ENCODE measurements around the gene ZBTB38. TPM values are rescaled to one million over a fixed set of nuclear protein-coding genes. Genes with fewer than 3 reads are reported as not detected.
A peak's percentile ranks its signal among the peaks of the same experiment; 100 is the strongest.

ZBTB38 gene
- total RNA-seq, 2 donors from 2014 or later, result 27.3 to 28.2 TPM

DNA sequence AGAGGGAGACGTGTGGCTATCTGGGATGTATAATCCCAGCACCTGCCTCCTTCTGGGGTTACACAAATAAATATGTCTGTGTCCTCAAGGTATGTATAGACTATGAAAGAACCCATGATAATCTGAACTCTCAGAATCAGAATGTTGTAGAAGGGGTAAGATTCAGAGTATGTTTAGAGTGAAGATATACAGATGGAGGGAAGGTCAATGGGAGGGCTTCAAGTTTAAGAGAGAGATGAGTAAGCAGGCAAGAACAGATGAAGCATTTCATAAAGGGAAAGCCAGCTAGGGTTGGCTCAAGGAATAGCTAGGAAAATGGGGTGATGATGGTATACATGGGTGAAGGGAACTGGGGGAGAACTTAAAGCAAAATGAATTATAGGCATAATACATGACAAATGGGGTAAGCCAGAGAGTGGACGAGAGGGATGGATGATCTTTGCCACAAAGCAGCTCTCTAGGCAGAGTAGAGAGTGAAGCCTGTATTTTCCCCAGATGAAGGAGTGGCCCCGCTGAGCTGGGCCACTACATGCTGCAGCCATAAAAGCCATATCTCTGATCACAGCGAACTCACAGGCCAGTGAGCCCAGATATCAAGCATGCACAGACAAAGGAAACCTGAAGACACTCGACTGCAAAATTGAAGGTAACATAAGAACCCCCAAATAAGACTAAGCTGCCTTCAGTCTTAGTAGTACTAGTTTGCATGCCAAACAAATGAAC lies 15.9 kb upstream of the ZBTB38 start:
- peaks cover 3% of the 10 kb centered on the region for H3K9me3 ChIP-seq (ENCODE audit: control insufficient read depth, low read length)
- peaks cover 37% of the 10 kb centered on the region for H3K4me1 ChIP-seq (ENCODE audit: control insufficient read depth, insufficient read depth, low read length)
- 88 to 93% methylated on average over 5 of the region's 5 CpGs for WGBS, 2 experiments (ENCODE audit: insufficient coverage in 1 of 2, insufficient read length in 1 of 2)
- Mint-ChIP-seq H3K36me3 (ENCODE audit: low read depth) (no peaks in the 10 kb centered on the region), H3K9me3 (no peaks in the 10 kb centered on the region), H3K4me1 (peaks cover 66% of the 10 kb centered on the region), H3K27me3 (ENCODE audit: insufficient read depth) (peaks cover 22% of the 10 kb centered on the region), H3K27ac (no peak overlapping the region), H3K4me3 (no peak overlapping the region)
- no peaks in the 10 kb centered on the region for H3K27me3 ChIP-seq (ENCODE audit: control insufficient read depth, insufficient read depth, low read length, poor library complexity, severe bottlenecking)
- DNase-seq, result no peak
- H3K4me3 ChIP-seq (ENCODE audit: low read length), result no peak overlapping the region
- no peak overlapping the region for H3K9ac ChIP-seq (ENCODE audit: extremely low read depth, low read length, poor library complexity, severe bottlenecking)
- H3K36me3 ChIP-seq (ENCODE audit: control insufficient read depth, insufficient read depth, low read length), result no peaks in the 10 kb centered on the region
- TF ChIP-seq, protein P1, sequence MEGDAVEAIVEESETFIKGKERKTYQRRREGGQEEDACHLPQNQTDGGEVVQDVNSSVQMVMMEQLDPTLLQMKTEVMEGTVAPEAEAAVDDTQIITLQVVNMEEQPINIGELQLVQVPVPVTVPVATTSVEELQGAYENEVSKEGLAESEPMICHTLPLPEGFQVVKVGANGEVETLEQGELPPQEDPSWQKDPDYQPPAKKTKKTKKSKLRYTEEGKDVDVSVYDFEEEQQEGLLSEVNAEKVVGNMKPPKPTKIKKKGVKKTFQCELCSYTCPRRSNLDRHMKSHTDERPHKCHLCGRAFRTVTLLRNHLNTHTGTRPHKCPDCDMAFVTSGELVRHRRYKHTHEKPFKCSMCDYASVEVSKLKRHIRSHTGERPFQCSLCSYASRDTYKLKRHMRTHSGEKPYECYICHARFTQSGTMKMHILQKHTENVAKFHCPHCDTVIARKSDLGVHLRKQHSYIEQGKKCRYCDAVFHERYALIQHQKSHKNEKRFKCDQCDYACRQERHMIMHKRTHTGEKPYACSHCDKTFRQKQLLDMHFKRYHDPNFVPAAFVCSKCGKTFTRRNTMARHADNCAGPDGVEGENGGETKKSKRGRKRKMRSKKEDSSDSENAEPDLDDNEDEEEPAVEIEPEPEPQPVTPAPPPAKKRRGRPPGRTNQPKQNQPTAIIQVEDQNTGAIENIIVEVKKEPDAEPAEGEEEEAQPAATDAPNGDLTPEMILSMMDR (conservative IDR thresholded peaks at IDR 0.05), result no peak
- H3K27ac ChIP-seq (ENCODE audit: low read depth, low read length), result no peak overlapping the region

DNA sequence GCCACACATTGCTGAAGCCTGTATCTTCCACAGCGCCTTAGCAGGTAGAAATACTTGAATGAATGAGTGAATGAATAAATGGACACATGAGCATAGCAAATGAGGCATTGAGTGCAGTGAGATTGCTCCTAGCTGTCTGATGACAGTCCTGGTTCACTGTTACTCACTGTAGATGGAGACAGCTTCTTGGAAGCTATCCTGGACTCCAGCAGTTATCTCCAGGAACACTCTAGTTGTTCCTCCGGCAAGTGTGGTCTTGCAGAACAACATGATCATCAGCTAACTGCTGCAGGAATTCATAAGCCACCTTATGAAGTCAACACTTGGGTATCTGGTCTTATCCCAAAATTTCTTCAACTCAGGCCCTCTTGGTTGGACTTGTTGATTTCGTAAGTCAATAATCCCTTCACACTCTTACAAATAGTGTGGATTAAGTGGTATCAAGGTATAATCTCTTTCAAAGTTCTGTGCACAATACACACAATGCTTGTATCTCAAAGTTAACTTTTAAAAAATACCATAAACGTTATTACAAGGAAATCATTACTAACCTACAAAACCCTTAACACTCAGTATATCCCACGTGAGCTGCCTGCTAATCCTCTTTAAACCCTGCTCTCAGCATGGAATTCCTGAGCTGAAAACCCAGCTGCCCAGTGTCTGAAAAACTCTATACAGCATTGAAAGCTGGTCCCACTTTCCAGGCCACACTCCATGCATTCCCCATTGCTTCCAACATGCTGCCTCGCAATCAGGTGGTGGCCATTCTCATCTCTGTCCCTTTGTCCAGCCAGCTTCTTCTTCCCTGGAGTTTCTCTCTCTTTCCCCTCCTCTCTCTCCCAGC lies 14.4 kb upstream of the ZBTB38 start:
- DNase-seq, result peak; percentile 49

DNA sequence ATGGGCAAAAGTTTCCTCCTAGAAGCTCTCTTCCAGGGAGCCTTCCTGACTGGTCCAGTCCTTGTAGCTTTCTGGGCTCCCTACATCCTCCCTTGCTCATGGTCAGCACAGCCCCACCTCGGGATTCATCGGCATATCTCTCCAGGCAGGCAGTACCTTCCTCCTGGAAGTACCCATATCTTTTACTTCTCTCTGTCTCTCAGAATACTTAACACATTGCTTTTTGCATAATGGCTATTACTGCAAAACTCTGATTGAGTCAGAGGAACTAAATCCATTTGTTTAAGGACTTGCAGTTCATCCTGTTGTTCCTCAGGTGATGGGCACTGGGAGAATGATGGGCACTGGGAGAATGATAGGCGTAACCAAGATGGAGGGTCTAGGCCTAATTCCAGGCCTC lies 13.8 kb upstream of the ZBTB38 start:
- peak overlapping the region; percentile 77 for H3K27ac Mint-ChIP-seq
- peaks cover 22% of the 10 kb centered on the region for H3K27me3 Mint-ChIP-seq (ENCODE audit: insufficient read depth)
- WGBS, 2 experiments (ENCODE audit: insufficient coverage in 1 of 2, insufficient read length in 1 of 2), result 97 to 100% methylated on average over 3 of the region's 3 CpGs

More for the DNA sequence above, 14.4 kb upstream of the ZBTB38 start:
- Mint-ChIP-seq H3K4me3 (no peak overlapping the region), H3K36me3 (ENCODE audit: low read depth) (no peaks in the 10 kb centered on the region), H3K27me3 (ENCODE audit: insufficient read depth) (peaks cover 22% of the 10 kb centered on the region), H3K27ac (peak overlapping the region; percentile 77), H3K9me3 (no peaks in the 10 kb centered on the region), H3K4me1 (peaks cover 54% of the 10 kb centered on the region)
- H3K9ac ChIP-seq (ENCODE audit: extremely low read depth, low read length, poor library complexity, severe bottlenecking), result no peak overlapping the region
- H3K4me1 ChIP-seq (ENCODE audit: control insufficient read depth, insufficient read depth, low read length), result peaks cover 30% of the 10 kb centered on the region
- H3K4me3 ChIP-seq (ENCODE audit: low read length), result no peak overlapping the region
- H3K9me3 ChIP-seq (ENCODE audit: control insufficient read depth, low read length), result peaks cover 3% of the 10 kb centered on the region
- TF ChIP-seq, protein P1 (conservative IDR thresholded peaks at IDR 0.05), result no peak
- no peaks in the 10 kb centered on the region for H3K27me3 ChIP-seq (ENCODE audit: control insufficient read depth, insufficient read depth, low read length, poor library complexity, severe bottlenecking)
- H3K27ac ChIP-seq (ENCODE audit: low read depth, low read length), result no peak overlapping the region
- 80 to 95% methylated on average over 4 to 6 of the region's 6 CpGs for WGBS, 2 experiments (ENCODE audit: insufficient coverage in 1 of 2, insufficient read length in 1 of 2)
- no peaks in the 10 kb centered on the region for H3K36me3 ChIP-seq (ENCODE audit: control insufficient read depth, insufficient read depth, low read length)

More for the DNA sequence above, 13.8 kb upstream of the ZBTB38 start:
- Mint-ChIP-seq H3K4me1 (peaks cover 48% of the 10 kb centered on the region), H3K36me3 (ENCODE audit: low read depth) (no peaks in the 10 kb centered on the region), H3K9me3 (no peaks in the 10 kb centered on the region), H3K4me3 (no peak overlapping the region)
- Histone ChIP-seq H3K27ac (ENCODE audit: low read depth, low read length) (no peak overlapping the region), H3K4me1 (ENCODE audit: control insufficient read depth, insufficient read depth, low read length) (peaks cover 26% of the 10 kb centered on the region), H3K27me3 (ENCODE audit: control insufficient read depth, insufficient read depth, low read length, poor library complexity, severe bottlenecking) (no peaks in the 10 kb centered on the region), H3K9ac (ENCODE audit: extremely low read depth, low read length, poor library complexity, severe bottlenecking) (no peak overlapping the region), H3K4me3 (ENCODE audit: low read length) (no peak overlapping the region), H3K36me3 (ENCODE audit: control insufficient read depth, insufficient read depth, low read length) (no peaks in the 10 kb centered on the region), H3K9me3 (ENCODE audit: control insufficient read depth, low read length) (peaks cover 3% of the 10 kb centered on the region)
- TF ChIP-seq, protein P1 (conservative IDR thresholded peaks at IDR 0.05), result no peak
- DNase-seq, result no peak

Data from endodermal cell (in vitro differentiated cells).